Measurements from ENCODE around the gene TRNP1.

Gene TRNP1

DNA sequence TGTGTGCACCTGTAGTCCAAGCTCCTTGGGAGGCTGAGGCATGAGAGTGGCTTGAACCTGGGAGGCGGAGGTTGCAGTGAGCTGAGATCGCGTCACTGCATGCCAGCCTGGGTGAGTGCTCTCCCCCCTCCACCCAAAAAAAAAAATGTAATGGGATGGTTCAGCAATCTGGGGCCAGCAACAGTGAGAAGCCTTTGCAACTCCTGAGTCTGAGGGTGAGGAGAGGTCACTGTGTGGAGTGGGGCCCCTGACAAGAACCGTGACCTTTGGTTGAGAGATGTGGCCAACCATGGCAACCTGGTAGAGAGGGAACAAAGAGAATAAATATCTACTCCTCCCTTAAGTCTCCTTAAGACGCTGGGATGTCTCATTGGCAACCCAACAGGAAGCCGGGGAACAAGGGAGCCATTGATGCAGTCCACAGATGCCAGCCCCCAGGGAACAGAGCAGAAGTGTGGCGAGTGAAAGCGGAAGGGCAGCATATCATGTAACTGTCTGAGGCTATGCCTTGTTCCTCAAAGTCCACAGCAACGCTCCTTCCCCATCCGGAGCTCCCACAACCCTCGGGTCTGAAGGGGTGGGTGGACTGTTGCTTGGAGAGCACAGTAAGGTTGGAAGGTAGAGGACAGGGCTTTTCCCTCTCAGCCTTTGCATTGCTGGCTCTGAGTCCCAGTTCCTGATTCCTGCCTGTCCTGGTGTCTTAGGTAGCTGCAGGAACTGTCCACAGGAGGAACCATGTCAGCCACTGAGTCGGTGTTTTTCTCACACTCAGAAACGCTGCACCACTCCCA is 8.3 kb downstream of the TRNP1 start:
- DNase-seq (ENCODE audit: low spot score): no peak

DNA sequence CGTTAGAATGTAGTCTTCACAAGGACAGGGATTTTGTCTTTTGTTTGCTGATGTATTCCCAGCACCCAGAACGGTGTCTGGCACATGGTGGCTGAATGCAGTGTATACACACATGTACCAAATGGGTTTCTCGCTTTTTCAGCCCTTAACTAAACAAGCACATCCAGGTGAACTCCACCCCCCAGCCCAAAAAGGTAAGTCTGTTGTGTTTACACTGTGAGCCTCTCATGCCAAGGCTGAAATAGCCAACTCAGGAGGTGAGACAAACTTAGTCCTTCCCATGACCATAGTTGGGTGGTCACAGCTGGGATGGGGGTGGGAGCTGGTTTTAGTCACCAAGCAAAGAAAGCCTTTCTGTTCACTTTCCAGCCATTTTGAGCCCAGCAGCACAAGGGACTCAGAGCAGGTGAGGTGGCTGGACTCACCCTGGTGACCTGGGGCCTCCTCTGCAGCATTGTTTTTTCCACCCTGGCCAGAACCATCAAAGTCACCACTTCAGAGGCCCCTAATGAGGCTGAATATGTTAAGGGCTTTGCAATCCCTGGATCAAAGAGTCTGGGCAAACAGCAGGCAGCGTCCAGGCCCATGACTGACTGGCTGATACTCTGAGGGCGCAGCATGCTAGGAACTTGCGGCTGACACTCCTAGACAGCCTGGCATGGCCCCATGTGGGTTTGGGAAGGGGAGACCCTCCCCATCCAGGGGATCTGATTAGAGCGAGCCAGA is 10.4 kb downstream of the TRNP1 start:
- DNase-seq (ENCODE audit: low spot score): no peak

DNA sequence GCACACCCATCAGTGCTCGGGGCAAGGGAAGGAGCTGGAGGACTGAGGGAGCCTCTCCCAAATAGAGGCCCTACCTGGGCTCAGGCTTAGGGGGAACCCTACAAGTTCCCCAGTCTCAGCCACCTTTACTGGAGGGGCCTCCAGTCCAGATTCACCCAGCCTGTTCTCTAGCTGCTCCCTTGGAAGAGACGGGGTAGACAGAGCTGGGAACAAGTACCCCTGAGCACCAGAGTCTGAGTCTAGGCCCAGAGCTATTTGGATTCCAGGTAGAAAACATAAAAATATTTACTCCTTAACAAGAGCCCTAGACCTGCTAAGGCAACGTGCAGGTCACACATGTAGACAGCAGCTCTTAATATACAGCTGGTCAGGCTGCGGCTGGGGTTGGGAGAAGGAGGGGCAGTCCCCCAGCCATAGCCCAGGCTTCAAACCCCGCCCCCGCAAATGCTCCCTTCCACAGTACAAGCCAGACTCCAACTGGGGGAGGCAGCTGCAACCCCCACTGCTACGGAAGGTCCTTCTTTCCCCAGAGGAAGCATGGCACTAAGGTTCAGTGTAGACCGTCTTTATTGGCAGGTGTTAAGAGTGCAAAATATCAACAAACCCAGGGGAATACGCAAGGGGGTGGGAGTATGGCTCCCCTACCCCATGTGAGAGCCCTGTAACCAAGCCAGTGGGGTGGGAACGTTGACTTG is 11.1 kb downstream of the TRNP1 start:
- DNase-seq (ENCODE audit: low spot score): peak; percentile 51

GRCh38 chr1:27005166-27005530 is 11.7 kb downstream of the TRNP1 start:
- DNase-seq (ENCODE audit: low spot score): no peak

- DNase-seq (ENCODE audit: low spot score): no peak
These were observed 12.4 kb downstream of the TRNP1 start for GRCh38 chr1:27005648-27006496.

GRCh38 chr1:27006683-27007082 is 13.2 kb downstream of the TRNP1 start:
- DNase-seq (ENCODE audit: low spot score): no peak

- no peak for DNase-seq (ENCODE audit: low spot score)
These were observed 14.6 kb downstream of the TRNP1 start for GRCh38 chr1:27007909-27008582.

DNA sequence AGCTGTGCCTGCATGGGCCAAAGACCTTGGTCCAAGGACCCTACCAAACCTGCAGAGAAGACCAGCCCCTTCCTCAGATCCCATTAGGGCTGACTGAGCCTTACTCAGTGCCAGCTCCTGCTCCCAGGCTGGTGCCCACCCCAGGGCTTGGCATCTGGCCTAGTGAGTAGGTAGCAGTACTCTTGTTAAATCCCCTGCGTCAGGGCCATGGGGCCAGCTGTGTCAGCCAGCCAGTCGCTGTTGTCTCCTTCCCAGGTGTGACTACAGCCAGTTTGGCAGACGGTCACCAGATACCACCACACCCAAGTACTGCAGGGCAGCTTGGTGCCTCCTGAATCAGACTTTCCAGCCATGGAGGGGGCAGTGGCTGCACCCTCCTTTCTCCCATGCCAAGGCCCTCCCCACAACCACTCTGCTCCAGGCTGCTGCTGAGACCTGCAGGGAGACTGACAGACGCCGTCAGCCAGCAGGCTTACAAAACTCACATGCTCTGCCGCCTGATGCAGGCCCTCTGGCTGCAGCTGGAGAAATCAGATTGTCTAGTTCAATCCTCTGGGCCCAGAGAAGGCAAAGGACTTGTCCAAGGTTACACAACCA is 16.2 kb downstream of the TRNP1 start:
- no peak for DNase-seq (ENCODE audit: low spot score)

- no peak for DNase-seq (ENCODE audit: low spot score)
These were observed 16.9 kb downstream of the TRNP1 start for GRCh38 chr1:27010226-27010994.

GRCh38 chr1:27011058-27011764 is 17.7 kb downstream of the TRNP1 start:
- no peak for DNase-seq (ENCODE audit: low spot score)

DNA sequence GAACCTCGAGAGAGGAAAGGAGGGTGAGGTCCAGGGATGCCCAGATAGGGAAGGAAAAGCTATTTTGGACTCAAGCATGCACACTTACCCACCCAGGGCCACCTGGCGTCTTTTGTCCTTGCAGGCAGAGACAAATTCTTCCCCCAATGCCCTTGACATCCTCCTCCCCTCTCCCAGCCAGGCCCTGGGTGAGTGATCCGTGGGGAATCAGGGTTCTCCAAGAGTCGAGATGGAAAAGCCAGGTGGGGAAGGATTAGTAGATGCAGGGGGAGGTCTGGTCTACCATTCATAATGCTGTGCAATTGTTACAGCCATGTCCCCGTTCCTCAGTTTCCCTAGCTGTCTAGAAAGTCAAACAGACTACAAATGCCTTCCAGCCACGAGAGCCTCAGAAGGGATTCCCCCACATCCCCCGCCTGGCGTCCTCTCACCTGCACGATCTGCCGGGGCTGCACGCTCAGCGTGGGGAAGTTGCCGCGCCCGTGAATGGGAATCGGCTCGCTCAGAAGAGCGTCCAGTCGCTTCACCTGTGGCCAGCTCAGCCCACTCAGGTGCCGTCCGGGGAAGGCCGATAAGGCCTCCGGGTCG is 18.6 kb downstream of the TRNP1 start:
- DNase-seq (ENCODE audit: low spot score): no peak

DNA sequence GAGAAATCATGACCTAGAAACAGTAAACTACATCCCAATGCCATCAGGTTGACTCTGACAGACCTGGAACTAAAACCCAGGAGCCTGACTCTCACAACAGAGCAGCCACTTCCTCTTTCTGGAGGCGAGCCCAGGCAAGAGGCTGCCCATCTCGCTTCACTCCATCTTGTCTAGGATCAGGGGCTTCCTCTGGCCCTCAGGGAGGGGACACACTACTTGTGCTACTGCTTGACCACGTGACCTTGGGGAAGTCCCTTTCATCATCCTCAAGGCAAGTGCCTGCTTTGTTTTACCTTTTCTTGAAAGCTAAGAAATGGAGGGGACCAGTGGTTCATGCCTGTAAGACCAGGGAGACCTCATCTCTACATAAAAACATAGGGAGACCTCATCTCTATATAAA is 21.8 kb downstream of the TRNP1 start:
- DNase-seq (ENCODE audit: low spot score): no peak

DNA sequence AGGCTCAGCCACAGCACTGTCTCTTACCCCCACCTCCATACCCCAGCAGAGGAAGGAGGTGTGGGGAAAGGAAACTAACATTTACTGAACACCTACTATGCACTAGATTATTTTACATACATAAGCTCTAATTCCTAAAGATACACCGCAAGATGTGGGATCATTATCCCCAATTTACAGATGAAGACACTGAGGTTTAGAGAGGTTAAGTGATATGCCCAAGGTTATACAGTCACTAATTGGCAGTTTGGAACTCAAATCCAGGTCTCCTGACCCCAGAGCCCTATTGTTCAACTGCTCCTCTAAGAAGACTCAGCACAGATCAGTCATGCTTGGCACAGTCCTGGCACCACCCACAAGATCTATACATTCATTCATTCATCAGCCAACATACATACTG is 22.9 kb downstream of the TRNP1 start:
- no peak for DNase-seq (ENCODE audit: low spot score)

DNA sequence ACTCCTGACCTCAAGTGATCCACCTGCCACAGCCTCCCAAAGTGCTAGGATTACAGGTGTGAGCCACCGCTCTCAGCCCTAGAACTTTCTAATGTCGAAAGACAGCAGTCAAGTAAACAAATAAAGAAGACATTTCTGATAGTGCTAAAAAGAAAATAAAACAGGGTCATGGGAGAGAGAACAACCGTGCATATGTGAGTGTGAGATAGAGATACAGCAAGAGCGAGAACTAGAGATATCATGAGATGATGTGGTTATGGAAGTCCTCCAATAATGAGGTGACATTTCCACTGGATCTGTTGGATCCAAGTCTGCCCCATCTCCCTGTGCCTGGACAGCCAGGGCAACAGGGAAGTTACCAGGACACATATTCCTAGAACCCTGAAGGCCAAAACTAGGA is 23.7 kb downstream of the TRNP1 start:
- DNase-seq (ENCODE audit: low spot score): no peak

DNA sequence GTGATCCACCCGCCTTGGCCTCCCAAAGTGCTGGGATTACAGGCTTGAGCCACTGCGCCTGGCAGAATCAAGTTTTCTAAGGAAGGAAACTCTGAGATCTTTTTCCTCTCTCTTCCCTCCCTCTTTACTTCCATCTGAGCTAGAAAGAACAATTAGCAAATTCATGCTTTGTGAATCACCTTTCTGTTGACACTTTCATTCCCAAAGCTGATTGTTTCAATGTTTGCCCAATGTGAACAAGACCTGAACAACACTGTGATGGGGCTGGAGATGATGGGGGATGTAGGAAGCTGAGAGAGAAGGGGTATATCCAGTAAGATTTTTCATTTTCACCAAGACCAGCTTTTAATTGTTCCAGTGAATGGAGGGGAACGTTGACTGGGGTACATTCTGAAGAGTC is 24.8 kb downstream of the TRNP1 start:
- no peak for DNase-seq (ENCODE audit: low spot score)

GRCh38 chr1:27021354-27022031 is 28.0 kb downstream of the TRNP1 start:
- no peak for DNase-seq (ENCODE audit: low spot score)

DNA sequence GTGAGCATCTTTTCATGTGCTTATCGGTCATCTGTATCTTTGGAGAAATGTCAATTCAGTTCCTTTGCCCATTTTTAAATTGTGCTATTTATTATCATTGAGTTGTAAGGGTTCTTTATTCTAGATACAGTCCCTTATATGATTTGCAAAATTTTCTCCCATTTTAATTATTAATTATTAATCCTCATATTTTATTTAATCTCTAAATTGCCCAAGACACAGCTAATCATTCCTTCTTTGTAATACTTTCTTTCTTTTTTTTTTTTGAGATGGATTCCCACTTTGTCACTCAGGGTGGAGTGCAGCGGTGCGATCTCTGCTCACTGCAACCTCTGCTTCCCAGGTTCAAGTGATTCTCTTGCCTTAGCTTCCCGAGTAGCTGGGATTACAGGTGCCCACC is 32.2 kb downstream of the TRNP1 start:
- no peak for DNase-seq (ENCODE audit: low spot score)

All from SK-N-DZ (cell line).